ENCODE results near the gene LYPD6B. TPM values are rescaled to one million over a fixed set of nuclear protein-coding genes. Genes with fewer than 3 reads are reported as not detected.

Gene LYPD6B
- total and polyA plus RNA-seq, 7 donors, result not detected

DNA sequence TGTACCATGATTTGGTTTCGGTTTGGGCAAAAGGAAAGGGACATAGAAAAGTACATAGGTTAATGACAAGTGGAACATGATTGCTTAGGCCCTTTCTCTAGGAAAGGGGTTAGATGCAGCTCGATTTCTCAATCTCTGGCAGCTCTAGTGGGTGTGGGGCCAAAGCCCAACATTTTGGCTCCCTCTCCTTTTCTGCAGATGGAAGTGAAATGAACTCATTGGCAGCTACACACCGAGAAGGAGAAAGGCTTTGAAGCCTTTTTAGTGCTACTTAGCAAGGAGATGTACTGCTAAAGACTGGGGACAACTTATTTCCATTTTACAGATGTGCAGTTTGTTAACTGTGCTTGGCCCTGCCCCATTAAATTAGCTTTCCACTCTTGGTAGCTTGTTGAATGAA, 93.8 kb downstream of the LYPD6B start:
- Histone ChIP-seq H3K4me3 (no peak overlapping the region), H3K27ac (no peak overlapping the region), H3K27me3 (ENCODE audit: insufficient read depth in 3 of 3, low read length in 2 of 3) (no peaks in the 10 kb centered on the region), H3K4me1 (no peaks in the 10 kb centered on the region), H3K9me3 (no peaks in the 10 kb centered on the region), H3K36me3 (ENCODE audit: insufficient read depth in 1 of 2, low read depth in 1 of 2) (no peaks in the 10 kb centered on the region)
- intact Hi-C loops (cut with DNase I), result no loop called here
- TF ChIP-seq, protein P1, sequence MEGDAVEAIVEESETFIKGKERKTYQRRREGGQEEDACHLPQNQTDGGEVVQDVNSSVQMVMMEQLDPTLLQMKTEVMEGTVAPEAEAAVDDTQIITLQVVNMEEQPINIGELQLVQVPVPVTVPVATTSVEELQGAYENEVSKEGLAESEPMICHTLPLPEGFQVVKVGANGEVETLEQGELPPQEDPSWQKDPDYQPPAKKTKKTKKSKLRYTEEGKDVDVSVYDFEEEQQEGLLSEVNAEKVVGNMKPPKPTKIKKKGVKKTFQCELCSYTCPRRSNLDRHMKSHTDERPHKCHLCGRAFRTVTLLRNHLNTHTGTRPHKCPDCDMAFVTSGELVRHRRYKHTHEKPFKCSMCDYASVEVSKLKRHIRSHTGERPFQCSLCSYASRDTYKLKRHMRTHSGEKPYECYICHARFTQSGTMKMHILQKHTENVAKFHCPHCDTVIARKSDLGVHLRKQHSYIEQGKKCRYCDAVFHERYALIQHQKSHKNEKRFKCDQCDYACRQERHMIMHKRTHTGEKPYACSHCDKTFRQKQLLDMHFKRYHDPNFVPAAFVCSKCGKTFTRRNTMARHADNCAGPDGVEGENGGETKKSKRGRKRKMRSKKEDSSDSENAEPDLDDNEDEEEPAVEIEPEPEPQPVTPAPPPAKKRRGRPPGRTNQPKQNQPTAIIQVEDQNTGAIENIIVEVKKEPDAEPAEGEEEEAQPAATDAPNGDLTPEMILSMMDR (IDR thresholded peaks at IDR 0.05), result no peak
- 39 to 47% (median 43%) methylated on average over 3 of the region's 3 CpGs for WGBS, 3 donors
- DNase-seq (no peak), ATAC-seq (no peak)

GRCh38 chr2:149132901-149133300, 94.4 kb downstream of the LYPD6B start:
- DNase-seq (no peak), ATAC-seq (no peak)
- WGBS, 3 donors, result 76 to 86% (median 84%) methylated on average over 1 of the region's 1 CpG
- Histone ChIP-seq H3K27ac (no peak overlapping the region), H3K9me3 (no peaks in the 10 kb centered on the region), H3K4me3 (no peak overlapping the region), H3K36me3 (ENCODE audit: insufficient read depth in 1 of 2, low read depth in 1 of 2) (no peaks in the 10 kb centered on the region), H3K27me3 (ENCODE audit: insufficient read depth in 3 of 3, low read length in 2 of 3) (no peaks in the 10 kb centered on the region), H3K4me1 (no peaks in the 10 kb centered on the region)
- intact Hi-C loops (cut with DNase I), result no loop called here
- TF ChIP-seq, protein P1 (IDR thresholded peaks at IDR 0.05), result no peak

GRCh38 chr2:149134335-149134923, 95.9 kb downstream of the LYPD6B start:
- Histone ChIP-seq H3K36me3 (ENCODE audit: insufficient read depth in 1 of 2, low read depth in 1 of 2) (no peaks in the 10 kb centered on the region), H3K4me1 (no peaks in the 10 kb centered on the region), H3K27me3 (ENCODE audit: insufficient read depth in 3 of 3, low read length in 2 of 3) (no peaks in the 10 kb centered on the region), H3K4me3 (no peak overlapping the region), H3K9me3 (no peaks in the 10 kb centered on the region), H3K27ac (no peak overlapping the region)
- TF ChIP-seq, protein P1 (IDR thresholded peaks at IDR 0.05), result no peak
- no peak for DNase-seq
- intact Hi-C loops (cut with DNase I), result no loop called here
- ATAC-seq, result no peak
- 73 to 82% (median 74%) methylated on average over 5 of the region's 5 CpGs for WGBS, 3 donors

- H3K4me3 ChIP-seq, result no peak overlapping the region
- ATAC-seq (no peak), DNase-seq (no peak)
- no peaks in the 10 kb centered on the region for H3K4me1 ChIP-seq
- H3K9me3 ChIP-seq, result no peaks in the 10 kb centered on the region
- H3K27ac ChIP-seq, result no peak overlapping the region
- WGBS, 3 donors, result 83 to 88% (median 83%) methylated on average over 4 of the region's 4 CpGs
- no peaks in the 10 kb centered on the region for H3K36me3 ChIP-seq (ENCODE audit: insufficient read depth in 1 of 2, low read depth in 1 of 2)
- TF ChIP-seq, protein P1 (IDR thresholded peaks at IDR 0.05), result no peak
- intact Hi-C loops (cut with DNase I), result no loop called here
- H3K27me3 ChIP-seq (ENCODE audit: insufficient read depth in 3 of 3, low read length in 2 of 3), result no peaks in the 10 kb centered on the region
Measured at GRCh38 chr2:149136111-149136510, 97.6 kb downstream of the LYPD6B start.

DNA sequence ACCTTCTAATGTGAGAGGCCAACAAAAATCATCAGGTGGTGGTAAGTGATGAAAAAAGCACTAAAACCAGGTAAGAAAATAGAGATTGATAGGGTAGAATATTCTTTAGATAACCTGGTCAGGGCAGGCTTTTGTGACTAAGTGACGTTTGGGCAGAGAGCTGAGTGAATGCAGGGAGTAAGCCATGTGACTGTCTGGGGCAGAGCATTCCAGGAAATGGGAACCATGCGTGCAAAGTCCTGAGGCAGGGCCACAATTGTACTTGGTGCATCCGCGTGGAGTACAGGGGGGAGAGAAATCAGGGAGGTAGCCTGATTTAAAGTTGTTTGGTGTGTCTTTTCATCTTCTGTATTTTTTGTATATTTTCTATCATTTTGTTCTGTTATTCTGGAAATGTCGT, 102.5 kb downstream of the LYPD6B start:
- no peaks in the 10 kb centered on the region for H3K4me1 ChIP-seq
- H3K27ac ChIP-seq, result no peak overlapping the region
- DNase-seq (no peak), ATAC-seq (no peak)
- intact Hi-C loops (cut with DNase I), result no loop called here
- H3K27me3 ChIP-seq (ENCODE audit: insufficient read depth in 3 of 3, low read length in 2 of 3), result no peaks in the 10 kb centered on the region
- TF ChIP-seq, protein P1 (IDR thresholded peaks at IDR 0.05), result no peak
- no peaks in the 10 kb centered on the region for H3K36me3 ChIP-seq (ENCODE audit: insufficient read depth in 1 of 2, low read depth in 1 of 2)
- 71 to 73% (median 71%) methylated on average over 5 of the region's 5 CpGs for WGBS, 3 donors
- no peaks in the 10 kb centered on the region for H3K9me3 ChIP-seq
- no peak overlapping the region for H3K4me3 ChIP-seq
